SJCRH30 (cell line): ENCODE measurements around the gene RABEPK. TPM values are rescaled to one million over a fixed set of nuclear protein-coding genes. Genes with fewer than 3 reads are reported as not detected.

Experiments used
- DNase-seq, 2 experiments: peaks; one replicate each; pipeline ENCODE4 v3.0.0-alpha.2; 2015 to 2020
- H3K27ac ChIP-seq: fragments of 250-450 bp; sonication (Bioruptor Pico); 2 replicates; pipeline ENCODE4 v1.5.1; 2020; ENCODE audit warnings: mild to moderate bottlenecking, moderate library complexity
- H3K27me3 ChIP-seq: fragments of 250-450 bp; sonication (Bioruptor Pico); 2 replicates; pipeline ENCODE4 v1.5.1; 2020; ENCODE audit warnings: mild to moderate bottlenecking, moderate library complexity
- H3K36me3 ChIP-seq: fragments of 250-450 bp; sonication (Bioruptor Pico); 2 replicates; pipeline ENCODE4 v1.5.1; 2020; ENCODE audit warnings: mild to moderate bottlenecking, moderate library complexity
- H3K4me1 ChIP-seq: fragments of 250-450 bp; sonication (Bioruptor Pico); 2 replicates; pipeline ENCODE4 v1.5.1; 2020; ENCODE audit warnings: mild to moderate bottlenecking, moderate library complexity
- H3K4me3 ChIP-seq: fragments of 250-450 bp; sonication (Bioruptor Pico); 2 replicates; pipeline ENCODE4 v1.5.1; 2020; ENCODE audit warnings: mild to moderate bottlenecking, moderate library complexity
- H3K9me3 ChIP-seq: fragments of 250-450 bp; sonication (Bioruptor Pico); replicated peaks from 2 replicates; pipeline ENCODE4 v1.5.1; 2020; ENCODE audit warnings: mild to moderate bottlenecking, moderate library complexity
- total RNA-seq: library from RNA; depleted of rRNA; stranded (reverse); fragments of >200 nt; shearing (Covaris generic); gene quantifications from 2 replicates; pipeline ENCODE4 v1.2.3, GENCODE V29; 2014; rRNA removed

The RABEPK gene
- total RNA-seq, 1 experiment from 2014 or later, result 29.9 TPM

- Histone ChIP-seq H3K4me1 (no peaks in the 10 kb centered on the region), H3K27me3 (no peaks in the 10 kb centered on the region), H3K4me3 (no peak overlapping the region), H3K9me3 (no peaks in the 10 kb centered on the region), H3K36me3 (peaks cover 13% of the 10 kb centered on the region; the same call in 1 of the 2 replicates), H3K27ac (no peak overlapping the region)
- DNase-seq, result no peak
Measured at GRCh38 chr9:125280945-125281344, 80.6 kb downstream of the RABEPK start.

Other genes with a start within 250 kb of the RABEPK start
- gene SCAI, start 57.0 kb upstream of the RABEPK start, total RNA-seq, result 13.5 and 14.2 TPM in 2 replicates
- 55.0 and 56.8 TPM in 2 replicates for gene PPP6C, start 10.7 kb upstream of the RABEPK start, total RNA-seq
- gene HSPA5, start 40.8 kb downstream of the RABEPK start, total RNA-seq, result 130 and 136 TPM in 2 replicates
- 66.0 and 70.8 TPM in 2 replicates for gene GAPVD1, start 61.3 kb downstream of the RABEPK start, total RNA-seq